Fibroblast of skin of left biceps (primary cell): ENCODE measurements around the gene KRT76.

Source experiments
- DNase-seq, 2 experiments: peaks; one replicate each; pipeline ENCODE4 v3.0.0-alpha.2; 2013; ENCODE audit warnings: low read depth in 2 of 2

KRT76 gene

DNA sequence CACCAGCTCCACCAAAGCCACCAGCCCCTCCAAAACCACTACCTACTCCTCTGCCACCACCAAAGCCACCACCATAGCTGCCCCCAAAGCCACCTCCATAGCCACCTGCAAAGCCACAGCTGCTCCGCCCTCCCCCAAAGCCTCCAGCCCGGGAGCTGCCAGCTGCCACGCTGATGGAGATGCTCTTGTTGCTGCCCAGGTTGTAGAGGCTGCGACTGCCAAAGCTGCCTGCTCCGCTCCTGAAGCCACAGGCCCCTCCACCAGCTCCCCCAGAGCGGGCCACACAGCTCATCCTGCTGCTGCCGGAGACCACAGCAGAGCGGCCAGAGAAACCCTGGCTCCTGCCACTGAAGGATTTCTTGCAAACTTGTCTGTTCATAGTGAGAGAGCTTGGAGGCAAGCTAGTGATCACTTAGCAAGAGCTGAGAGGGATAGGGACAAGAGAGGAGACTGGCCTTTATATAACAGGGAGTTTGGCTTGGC is at the start of gene KRT76:
KRT76 (minus strand) TSS at position 433 of the 483 bp plus-strand sequence; CDS start at position 379, 54 bp downstream.
- no peak for DNase-seq

DNA sequence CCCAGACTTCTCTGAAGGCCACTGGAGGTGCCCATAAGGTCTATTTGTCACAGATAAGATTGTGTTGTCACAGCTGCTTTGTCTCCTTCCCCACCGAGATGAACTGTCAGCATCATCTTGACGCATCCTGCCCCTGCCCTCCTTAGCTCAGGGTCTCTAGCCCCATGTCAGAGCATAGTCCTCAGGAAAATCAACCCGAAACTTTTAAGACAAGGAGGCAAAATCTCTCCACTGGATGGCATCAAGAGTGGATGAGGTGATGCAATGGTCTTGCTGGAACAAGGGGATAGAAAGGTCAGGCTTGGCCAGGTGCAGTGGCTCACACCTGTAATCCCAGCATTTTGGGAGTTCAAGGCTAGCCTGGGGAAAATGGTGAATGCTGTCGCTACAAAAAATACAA is 48.8 kb upstream of the KRT76 start:
- no peak for DNase-seq

DNA sequence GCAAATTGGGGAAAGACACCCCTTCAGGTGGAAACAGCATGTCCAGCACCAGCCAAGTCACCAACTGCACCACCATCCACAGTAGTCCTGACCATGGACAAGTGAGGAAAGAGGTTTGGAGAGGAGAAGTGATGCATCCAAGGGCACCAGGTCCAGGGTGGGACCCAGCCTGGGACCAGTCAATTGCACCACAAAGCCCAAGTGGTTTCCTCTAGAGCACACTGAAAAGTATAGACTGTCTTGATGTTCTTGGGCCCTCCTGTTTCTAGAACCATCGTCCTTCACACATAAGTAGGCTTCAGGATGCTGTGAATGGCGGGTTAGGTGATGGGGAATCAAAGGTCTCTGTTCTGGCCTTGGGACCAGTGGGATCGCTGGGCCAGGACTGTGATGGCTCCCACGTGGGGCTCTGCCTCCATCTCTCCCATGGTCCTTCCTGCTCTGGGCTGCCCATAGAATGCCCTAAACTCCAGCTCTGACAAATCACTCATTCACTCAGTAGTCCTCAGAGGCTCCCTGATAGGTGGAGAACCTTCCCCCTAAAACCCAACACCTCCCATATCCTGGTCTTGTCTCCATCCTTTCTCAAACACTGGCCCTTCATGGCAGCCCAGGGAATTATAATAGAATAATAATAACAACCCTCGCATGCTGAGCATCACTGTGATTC is 47.7 kb upstream of the KRT76 start:
- DNase-seq = no peak

DNA sequence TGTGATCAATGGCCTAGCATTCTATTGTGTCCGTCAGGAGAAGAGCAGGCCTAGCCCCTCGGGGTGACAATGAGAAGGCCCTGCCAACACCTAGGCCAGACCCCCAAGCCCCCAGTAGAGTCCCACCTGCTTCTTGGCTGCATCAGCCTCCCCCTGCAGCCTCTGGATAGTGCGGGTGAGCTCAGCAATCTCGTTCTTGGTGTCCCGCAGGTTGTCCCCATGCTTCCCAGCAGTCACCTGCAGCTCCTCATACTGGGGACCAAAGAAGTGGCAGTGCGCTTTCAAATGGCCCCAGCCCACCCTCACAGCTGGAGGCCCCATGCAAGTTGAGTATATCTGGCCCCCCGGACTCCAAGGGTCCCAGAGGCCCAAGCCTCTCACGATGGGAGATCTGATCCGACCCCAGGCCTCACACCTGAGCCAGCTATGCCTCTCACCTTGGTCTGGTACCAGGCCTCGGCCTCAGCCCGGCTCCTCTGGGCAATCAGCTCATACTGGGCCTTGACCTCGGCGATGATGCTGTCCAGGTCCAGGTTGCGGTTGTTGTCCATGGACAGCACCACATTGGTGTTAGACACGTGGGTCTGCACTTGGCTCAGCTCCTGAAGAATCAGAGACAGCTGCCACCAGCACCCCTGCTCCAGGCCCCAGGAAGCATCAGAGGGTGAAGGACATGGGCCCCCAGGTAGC is 46.8 kb upstream of the KRT76 start:
- DNase-seq = no peak

DNA sequence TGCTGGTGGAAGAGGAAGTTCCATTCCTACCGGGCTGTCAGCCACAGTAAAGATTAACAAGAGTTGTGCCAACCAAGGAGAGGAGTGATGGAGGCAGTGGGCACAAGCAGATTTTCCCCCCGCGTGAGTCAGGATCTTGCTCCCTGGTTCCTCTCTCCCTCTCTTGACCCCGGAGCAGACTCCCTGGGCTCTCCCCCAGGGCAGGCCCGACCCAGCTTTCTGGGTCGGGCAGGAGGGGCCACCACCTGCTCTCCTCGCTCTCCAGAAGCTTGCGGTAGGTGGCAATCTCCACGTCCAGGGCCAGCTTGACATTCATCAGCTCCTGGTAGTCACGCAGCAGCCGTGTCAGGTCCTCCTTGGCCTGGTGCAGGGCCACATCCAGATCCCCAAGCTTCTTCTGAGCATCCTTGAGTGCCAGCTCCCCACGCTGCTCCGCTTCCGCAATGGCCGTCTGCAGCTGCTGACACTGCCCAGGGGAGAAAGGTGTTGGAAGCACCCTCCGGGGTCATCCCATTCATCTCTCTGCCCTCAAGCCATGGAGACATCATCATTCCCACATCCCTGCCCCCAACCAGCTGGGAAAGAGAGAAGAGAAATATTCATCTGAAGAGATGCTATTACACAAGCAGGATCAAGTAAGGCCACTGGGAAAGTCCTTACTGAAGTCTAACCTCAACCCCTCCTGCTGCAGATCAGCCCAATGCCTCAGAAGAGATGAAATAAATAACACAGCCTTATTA is 45.8 kb upstream of the KRT76 start:
- DNase-seq = no peak

DNA sequence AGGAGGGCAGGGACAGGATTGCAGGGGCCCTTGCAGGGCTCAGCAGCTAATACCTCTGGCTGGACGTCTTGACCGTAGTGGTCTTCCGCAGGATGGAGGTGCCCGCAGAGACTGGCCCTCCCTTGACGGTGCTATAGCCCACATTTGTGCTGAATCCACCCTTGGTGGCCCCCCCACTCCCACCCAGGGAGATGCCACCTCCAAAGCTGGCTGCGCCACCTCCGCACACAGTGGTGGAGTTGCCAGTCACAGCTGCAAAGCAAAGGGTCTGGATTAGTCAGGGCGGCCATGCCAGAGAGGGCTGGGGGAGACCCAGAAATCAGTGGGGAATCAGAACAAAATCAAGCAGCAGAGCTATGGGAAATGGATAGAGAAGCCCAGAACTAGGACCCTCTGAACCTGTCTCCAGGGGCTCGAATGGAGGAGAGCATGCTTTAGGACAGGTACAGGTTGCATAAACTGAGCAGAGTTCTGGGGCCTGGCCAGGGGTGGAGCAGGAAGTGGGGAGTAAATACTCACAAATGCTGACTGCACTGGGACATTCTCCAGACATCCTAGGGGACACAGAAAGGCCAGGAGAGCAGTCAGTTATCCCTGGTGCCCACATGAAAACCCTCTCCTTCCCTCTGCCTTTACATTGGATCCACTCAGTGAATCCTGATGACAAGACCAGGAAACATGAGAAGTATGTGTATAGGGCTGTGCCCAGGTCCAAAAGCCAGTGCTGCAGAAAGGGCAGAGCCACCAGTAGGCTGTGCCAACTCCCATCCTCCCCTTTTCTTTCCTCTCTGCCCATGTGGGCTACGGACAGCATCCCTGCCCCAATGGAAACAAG is 44.9 kb upstream of the KRT76 start:
- DNase-seq = no peak

DNA sequence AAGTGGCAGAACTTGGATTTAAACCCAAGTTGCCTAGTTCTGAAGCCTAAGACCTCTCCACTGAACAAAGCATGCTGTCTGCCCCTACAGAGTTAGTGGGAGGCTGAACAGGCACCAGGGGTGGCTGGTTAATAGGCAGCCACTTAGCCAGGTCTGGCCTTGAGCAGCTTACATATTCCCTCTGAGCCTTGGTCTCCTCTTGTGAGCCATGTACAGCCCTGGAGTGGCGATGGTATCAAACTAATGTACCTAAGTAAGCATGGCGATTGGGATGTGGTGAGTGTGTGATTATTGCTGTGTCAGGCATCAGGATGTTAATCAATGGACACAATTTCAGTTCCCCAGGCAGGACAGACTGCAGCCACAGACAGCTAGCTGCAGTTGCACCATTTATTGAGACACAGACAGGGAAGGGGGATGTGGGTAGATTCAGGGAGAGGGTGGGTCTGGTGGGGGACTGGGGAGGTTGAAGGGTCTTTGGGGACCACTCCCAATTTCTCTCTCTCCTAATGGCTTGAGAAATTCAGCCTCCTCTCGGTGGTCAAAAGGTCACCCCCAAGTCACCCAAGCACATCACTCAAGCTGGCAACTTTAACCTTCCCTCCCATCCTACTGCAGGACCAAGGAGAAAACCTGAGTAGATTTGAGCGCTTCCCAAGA is 44.1 kb upstream of the KRT76 start:
- no peak for DNase-seq

DNA sequence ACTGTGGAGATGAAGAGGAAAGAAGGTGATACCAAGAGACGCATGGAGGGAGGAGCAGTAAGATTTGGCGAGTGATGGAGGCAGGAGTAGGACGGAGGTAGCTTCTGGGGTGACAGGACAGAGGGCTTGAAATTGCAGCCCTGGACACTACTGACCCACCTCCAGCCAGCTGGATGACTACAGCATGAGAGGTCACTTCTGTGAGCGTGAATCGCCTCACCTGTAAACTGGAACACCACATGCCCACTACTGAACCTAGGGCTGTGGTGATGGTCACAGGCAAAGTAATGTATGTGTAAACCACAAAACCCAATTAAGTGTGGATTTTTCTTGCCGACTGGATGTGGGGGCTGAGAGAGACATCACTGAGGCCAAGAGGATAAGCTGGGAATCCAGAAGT is 43.4 kb upstream of the KRT76 start:
- DNase-seq = no peak

DNA sequence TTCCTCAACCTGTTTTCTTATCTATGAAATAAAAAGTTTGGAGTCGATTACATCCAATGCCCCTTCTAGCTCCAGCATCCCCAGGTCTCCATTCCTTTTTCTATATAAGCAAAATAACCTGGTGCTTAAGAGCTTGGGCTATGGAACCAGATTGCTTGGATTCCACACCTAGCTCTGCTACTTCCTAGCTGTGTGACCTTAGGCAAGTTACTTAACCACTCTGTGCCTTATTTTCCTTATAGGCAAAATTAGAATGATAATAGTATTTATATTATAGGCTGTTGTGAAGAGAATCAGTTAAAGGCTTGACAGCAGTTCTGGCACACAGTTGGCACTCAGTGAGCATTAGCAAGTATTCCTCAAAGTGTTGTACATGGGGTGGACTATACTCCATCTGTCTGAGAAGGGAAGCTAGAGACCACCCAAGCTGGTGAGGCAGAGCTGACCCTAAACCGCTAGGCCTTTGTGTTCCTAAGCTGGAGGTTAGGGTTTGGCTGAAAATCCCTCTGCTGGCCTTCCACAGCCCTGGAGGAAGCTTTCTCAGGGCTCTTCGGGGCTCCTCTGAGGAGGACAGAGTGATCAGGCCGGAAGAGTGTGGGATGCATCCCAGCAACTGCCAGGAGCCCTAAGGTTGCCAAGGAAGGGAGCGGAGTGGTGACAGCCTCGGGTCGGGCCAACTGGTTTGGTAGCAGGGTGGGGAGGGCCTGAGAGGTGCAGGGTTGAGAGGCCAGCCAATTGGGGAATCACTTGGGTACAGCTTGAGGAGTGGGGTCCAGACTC is 42.8 kb upstream of the KRT76 start:
- no peak for DNase-seq

DNA sequence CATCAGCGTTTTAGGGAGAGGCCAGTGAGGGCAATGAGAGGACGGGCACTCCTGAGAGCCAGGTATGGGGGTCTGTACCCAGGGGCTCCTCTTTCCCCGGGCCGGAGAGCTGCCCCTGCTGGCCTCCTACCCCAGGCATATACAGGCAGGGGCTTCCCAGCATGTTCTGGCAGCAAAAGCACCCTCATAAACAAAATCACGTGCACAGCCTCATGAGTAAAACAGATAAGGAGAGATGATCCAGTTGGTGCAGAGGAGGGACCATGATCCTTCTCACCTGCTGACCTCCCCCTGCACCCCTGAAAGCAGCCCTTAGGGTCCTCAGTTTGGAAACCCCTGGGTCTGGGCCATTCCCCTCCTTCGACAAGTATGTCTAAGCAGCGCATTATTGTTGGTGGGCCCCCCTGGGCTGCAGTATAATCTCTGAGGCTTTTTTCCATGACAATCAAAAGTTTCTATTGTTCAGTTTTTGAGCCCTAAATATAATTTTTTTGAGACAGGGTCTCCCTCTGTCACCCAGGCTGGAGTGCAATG is 41.8 kb upstream of the KRT76 start:
- no peak for DNase-seq

DNA sequence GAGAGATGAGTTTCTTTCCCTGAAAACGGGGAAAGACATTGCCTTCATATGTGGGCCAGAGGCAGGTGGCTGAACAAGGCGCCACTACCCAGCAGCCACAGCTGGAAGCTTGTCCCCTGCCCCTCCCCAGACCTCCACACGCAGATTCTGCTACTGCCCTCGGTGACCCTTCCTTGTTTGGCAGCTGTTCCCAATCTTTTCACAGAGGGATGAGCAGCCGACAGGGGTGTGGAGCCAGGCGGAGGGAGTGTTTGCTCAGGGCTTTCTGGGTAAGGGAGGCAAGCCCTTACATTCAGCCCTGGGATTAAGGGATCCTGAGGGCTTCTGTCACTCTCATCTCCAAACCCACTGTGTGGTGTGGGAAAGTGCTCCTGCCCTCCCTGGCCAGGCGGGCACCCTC is 41.2 kb upstream of the KRT76 start:
- no peak for DNase-seq

DNA sequence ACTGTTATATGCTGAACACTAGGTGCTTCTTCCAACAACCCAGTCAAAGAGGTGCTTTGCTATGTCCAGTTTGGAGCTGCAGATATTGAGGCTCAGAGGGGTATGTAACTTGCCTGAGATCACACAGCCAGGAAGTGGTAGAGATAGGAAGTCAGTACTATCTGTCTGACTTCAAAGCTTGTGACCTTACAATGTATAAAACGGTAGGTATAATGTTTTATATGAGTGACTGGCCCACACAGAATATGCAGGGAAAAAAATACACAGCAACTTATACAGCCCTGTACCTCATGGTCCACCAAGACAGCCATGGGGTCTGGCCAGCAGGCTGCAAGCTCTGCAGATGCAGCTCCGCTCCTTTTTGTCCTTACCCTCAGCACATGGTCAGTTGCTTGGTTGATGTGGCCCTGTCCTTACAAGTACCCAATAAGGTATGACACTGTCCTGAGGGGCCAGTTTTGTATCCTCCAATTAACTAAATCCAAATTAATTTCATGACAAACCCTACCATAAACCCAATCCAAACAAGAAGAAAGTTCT is 40.6 kb upstream of the KRT76 start:
- no peak for DNase-seq

DNA sequence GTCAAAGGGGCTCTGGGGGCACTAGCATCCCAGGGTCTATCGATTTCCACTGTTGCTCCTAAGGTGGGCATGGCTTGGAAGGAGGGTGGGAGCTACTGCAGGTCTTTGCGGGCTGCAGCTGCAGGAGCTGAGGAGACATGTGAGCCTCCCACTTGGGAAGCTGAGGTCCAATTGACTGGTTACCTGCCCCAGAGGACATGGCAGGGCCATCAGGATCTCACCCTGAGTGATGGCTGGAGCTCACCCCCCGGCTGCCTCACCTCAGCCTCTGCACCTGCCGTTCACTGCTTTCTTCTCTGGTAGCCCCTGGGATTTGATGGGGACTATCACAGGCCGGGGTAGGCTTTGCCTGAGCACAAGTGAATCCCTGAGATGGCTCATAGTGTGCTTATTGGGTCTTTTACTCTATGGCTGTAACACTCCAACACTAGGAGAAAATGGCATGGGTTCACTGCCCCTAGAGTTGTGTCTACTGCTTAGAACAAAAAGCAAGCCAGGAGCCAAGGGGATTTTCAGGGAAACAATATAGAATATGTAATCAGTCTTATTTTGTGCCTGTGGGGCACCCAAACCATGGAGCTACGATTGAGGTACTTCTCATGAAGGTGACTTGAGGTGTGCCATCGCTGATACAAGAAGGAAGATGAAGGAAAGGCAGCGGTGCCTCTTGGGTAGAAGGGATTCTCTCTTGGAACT is 40.0 kb upstream of the KRT76 start:
- DNase-seq = no peak

DNA sequence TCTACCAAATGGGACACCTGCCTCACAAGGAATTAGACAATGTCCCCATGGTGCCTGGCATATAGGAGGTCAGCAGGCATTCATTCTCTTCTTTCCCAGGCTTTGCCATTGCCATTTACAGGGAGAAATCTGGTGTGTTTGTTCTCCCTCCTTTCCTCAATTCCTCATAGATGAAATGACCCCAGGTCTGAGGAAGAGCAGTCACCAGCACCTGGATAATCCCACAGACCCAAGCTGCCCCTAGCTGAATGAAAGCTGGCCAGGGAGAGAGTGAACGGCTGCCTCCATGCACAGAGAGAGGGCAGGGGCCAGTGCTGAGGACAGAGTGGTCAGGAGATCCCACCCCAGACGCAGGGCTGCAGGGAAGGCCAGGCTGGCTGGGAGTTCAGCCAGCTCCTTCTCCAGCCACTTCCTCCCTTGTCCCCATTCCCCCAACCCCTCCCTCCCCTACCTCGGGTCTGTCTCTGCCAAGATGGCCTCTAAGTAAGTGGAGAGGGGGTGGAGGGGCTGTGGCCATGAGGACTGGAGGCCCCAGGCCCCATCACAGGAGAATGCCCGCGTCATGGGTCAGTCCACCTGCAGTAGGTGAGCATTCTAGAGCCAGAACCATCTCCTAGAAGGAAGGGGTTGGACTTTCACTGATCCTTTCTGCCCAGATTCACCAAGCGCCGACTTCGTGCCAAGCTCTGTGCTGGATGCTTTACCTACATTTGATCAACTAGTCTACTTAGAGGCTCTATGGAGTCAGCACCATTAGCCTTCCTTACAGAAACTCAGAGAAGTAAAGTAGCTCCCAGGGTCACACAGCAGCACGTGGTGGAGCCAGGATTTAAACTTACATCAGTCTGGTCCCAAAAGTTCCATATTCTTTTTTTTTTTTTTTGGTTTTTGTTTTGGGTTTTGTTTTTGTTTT is 38.8 kb upstream of the KRT76 start:
- DNase-seq = no peak

DNA sequence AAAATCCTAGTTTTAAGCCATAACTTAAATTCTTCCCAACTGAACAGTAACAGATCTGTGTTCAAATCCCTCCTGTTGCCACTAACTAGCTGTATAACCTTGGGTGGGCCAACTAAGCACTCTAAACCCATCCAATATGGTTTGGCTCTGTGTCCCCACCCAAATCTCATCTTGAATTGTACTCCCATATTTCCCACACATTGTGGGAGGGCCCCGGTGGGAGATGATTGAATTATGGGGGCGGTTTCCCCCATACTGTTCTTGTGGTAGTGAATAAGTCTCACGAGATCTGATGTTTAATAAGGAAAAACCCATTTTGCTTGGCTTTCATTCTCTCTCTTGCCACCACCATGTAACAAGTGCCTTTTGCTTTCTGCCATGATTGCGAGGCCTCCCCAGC is 38.0 kb upstream of the KRT76 start:
- DNase-seq = no peak

DNA sequence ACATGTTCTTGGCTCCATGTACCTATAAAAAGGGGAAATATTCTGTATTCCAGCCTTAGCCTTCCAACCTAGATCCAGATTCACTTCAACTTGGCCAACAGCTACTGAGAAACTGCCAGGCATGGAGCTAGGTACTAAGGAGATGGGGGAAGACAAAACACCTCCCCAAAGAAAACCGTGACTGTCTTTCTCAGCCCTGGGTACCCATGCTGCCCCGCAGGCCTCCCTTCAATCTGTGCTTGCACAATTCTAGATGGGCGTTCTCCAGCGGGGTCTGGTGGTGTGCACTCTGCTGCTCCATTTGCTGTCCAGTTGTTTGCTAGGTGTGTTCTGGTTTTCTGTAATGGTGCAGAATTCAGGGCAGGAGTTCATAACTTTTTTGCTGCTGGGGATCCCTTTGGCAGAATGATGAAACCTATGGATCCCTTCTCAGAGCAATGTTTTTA is 37.6 kb upstream of the KRT76 start:
- DNase-seq = no peak

DNA sequence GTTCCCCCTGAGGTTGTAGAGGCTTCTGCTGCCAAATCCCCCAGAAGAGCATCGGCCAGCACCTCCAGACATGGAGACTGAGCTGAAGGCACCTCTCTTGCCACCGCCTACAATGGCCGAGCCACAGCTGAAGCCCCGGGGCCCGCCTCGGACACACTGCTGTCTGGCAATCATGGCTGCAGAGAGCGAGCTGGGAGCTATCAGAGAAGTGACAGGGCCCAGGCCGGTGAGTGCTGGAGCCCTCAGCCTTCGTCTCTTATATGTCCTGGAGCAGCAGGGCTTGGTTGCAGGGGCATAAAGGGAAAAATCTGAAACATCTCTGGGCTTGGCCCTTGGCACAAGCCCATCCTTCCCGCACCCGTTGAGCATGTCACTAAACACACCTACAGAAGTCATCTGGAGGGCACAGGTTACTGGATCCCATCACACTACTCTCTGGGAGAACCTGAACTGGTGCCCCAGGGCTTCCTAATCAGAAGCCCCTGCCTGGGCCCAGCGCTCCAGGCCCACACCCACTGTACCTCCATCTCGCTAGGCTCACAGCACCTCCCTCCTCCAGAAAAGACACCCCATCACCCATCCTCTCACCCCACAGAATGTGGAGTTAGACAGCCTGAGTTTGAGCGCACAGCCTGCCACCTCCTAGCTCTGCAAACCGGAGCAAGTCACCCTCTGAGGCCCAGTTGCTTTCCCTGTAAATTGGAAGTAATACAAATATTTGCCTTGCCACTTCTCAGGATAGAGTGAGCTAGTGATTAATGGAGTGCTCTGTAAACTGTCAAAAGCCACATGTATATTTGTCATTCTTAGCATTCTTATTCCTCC is 37.0 kb upstream of the KRT76 start, which contains the start of gene KRT4:
KRT4 (minus strand) TSS at position 232 of the 825 bp plus-strand sequence; CDS start at position 174, 58 bp downstream.
- peak; percentile 42 to 50 for DNase-seq
